WTC11 (cell line): ENCODE measurements around the gene TRMU. TPM values are rescaled to one million over a fixed set of nuclear protein-coding genes. Genes with fewer than 3 reads are reported as not detected.

Experiments
- ATAC-seq: fragments of 200-7000 bp; cut with Tn5 transposase; 2 replicates; pipeline ENCODE4 v1.10.0; 2021; ENCODE audit warnings: mild to moderate bottlenecking, moderate library complexity
- CTCF ChIA-PET: fragments of 300-600 bp; sonication (Branson Sonifier 250); formaldehyde crosslinking; loops from one replicate; lab custom pipeline; 2021; ENCODE audit warnings: antibody characterized with exemption; lab: Charles Lee
- POLR2A ChIA-PET: fragments of 350-600 bp; sonication (Branson Sonifier 250); formaldehyde crosslinking; loops from one replicate; lab custom pipeline; 2021; ENCODE audit warnings: antibody characterized with exemption; lab: Charles Lee
- DNase-seq: peaks from one replicate; pipeline ENCODE4 v3.0.0; 2021; ENCODE audit warnings: low spot score
- H3K27ac Mint-ChIP-seq: 2 replicates; pipeline ENCODE4 v1.8.0; 2021; ENCODE audit warnings: mixed read lengths
- H3K27me3 Mint-ChIP-seq: 2 replicates; pipeline ENCODE4 v1.8.0; 2021; ENCODE audit warnings: low read depth, mild to moderate bottlenecking, moderate library complexity, mixed read lengths
- H3K36me3 Mint-ChIP-seq: 2 replicates; pipeline ENCODE4 v1.8.0; 2021; ENCODE audit warnings: mixed read lengths
- H3K4me1 Mint-ChIP-seq: 2 replicates; pipeline ENCODE4 v1.8.0; 2022; ENCODE audit warnings: mixed read lengths
- H3K4me3 Mint-ChIP-seq: 2 replicates; pipeline ENCODE4 v1.8.0; 2021; ENCODE audit warnings: mild to moderate bottlenecking, moderate library complexity, mixed read lengths
- H3K9me3 Mint-ChIP-seq: 2 replicates; pipeline ENCODE4 v1.8.0; 2021; ENCODE audit warnings: mixed read lengths
- ATF1 ChIP-seq: sonication (generic); formaldehyde crosslinking; IDR thresholded peaks from 2 replicates; pipeline ENCODE4 v1.8.1; 2023; ENCODE audit warnings: mild to moderate bottlenecking, moderate library complexity, missing genetic modification reagents
- CREM ChIP-seq: sonication (generic); formaldehyde crosslinking; IDR thresholded peaks from 2 replicates; pipeline ENCODE4 v1.8.1; 2022; ENCODE audit warnings: mild to moderate bottlenecking, missing genetic modification reagents, moderate library complexity
- ERG ChIP-seq: fragments of 250-450 bp; sonication (Bioruptor Pico); IDR thresholded peaks from 2 replicates; pipeline ENCODE4 v1.8.0; 2021; ENCODE audit warnings: mild to moderate bottlenecking
- FOXP1 ChIP-seq: sonication (generic); formaldehyde crosslinking; IDR thresholded peaks from 2 replicates; pipeline ENCODE4 v1.8.0; 2022; ENCODE audit warnings: missing genetic modification reagents, mild to moderate bottlenecking, moderate library complexity, borderline replicate concordance
- FOXP4 ChIP-seq: sonication (generic); formaldehyde crosslinking; IDR thresholded peaks from 2 replicates; pipeline ENCODE4 v1.8.0; 2022; ENCODE audit warnings: mild to moderate bottlenecking, missing genetic modification reagents
- MAX ChIP-seq: sonication (generic); formaldehyde crosslinking; IDR thresholded peaks from 2 replicates; pipeline ENCODE4 v1.8.0; 2022; ENCODE audit warnings: mild to moderate bottlenecking, missing genetic modification reagents
- NFYB ChIP-seq: sonication (generic); formaldehyde crosslinking; conservative IDR thresholded peaks from 2 replicates; pipeline ENCODE4 v1.8.0; 2022; ENCODE audit warnings: low read depth, missing genetic modification reagents
- SP1 ChIP-seq: sonication (generic); formaldehyde crosslinking; conservative IDR thresholded peaks from 2 replicates; pipeline ENCODE4 v1.8.1; 2022; ENCODE audit warnings: missing genetic modification reagents
- TCF7 ChIP-seq: sonication (generic); formaldehyde crosslinking; IDR thresholded peaks from 2 replicates; pipeline ENCODE4 v1.8.0; 2022; ENCODE audit warnings: mild to moderate bottlenecking, low read depth, missing genetic modification reagents, moderate library complexity
- TEAD4 ChIP-seq: sonication (generic); formaldehyde crosslinking; IDR thresholded peaks from 2 replicates; pipeline ENCODE4 v1.8.0; 2022; ENCODE audit warnings: mild to moderate bottlenecking, missing genetic modification reagents
- ZBTB43 ChIP-seq: sonication (generic); formaldehyde crosslinking; IDR thresholded peaks from 2 replicates; pipeline ENCODE4 v1.8.1; 2023; ENCODE audit warnings: mild to moderate bottlenecking, missing genetic modification reagents
- ZNF263 ChIP-seq: sonication (generic); formaldehyde crosslinking; IDR thresholded peaks from 2 replicates; pipeline ENCODE4 v1.8.1; 2022; ENCODE audit warnings: low read depth, mild to moderate bottlenecking, moderate library complexity, missing genetic modification reagents
- ZNF317 ChIP-seq: sonication (generic); formaldehyde crosslinking; IDR thresholded peaks from 2 replicates; pipeline ENCODE4 v1.8.1; 2023; ENCODE audit warnings: low read depth, mild to moderate bottlenecking, moderate library complexity, missing genetic modification reagents, borderline replicate concordance
- total RNA-seq: library from RNA; stranded (reverse); gene quantifications from 3 replicates; pipeline ENCODE4 v1.2.3, GENCODE V29; 2021
- TF ChIP-seq, protein P1 (sequence below): fragments of 200-600 bp; IDR thresholded peaks from 2 replicates; pipeline ENCODE4 v1.8.0; 2022; ENCODE audit warnings: antibody characterized with exemption
- TF ChIP-seq, protein P2 (sequence below): sonication (generic); formaldehyde crosslinking; IDR thresholded peaks from 2 replicates; pipeline ENCODE4 v1.8.0; 2023; ENCODE audit warnings: missing genetic modification reagents, mild to moderate bottlenecking, borderline replicate concordance

The TRMU gene
- total RNA-seq, 1 experiment from 2014 or later, result 103 TPM

GRCh38 chr22:46367707-46368191 lies 32.2 kb downstream of the TRMU start (continued):
- TF ChIP-seq, protein P1, sequence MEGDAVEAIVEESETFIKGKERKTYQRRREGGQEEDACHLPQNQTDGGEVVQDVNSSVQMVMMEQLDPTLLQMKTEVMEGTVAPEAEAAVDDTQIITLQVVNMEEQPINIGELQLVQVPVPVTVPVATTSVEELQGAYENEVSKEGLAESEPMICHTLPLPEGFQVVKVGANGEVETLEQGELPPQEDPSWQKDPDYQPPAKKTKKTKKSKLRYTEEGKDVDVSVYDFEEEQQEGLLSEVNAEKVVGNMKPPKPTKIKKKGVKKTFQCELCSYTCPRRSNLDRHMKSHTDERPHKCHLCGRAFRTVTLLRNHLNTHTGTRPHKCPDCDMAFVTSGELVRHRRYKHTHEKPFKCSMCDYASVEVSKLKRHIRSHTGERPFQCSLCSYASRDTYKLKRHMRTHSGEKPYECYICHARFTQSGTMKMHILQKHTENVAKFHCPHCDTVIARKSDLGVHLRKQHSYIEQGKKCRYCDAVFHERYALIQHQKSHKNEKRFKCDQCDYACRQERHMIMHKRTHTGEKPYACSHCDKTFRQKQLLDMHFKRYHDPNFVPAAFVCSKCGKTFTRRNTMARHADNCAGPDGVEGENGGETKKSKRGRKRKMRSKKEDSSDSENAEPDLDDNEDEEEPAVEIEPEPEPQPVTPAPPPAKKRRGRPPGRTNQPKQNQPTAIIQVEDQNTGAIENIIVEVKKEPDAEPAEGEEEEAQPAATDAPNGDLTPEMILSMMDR, result peak; percentile 85
- TF ChIP-seq TCF7 (CRISPR knock-in tag), result no peak
- TF ChIP-seq ZNF317 (CRISPR knock-in tag), result no peak
- 0 out of 2 replicates have a peak, but pooled peaks have one; percentile 38 for TF ChIP-seq TEAD4 (CRISPR knock-in tag)
- no peak for TF ChIP-seq ZNF263
- peak; percentile 54; the same call in 1 of the 2 replicates for TF ChIP-seq MAX (CRISPR knock-in tag)
- 0 out of 2 replicates have a peak, but pooled peaks have one; percentile 32 for TF ChIP-seq SP1 (CRISPR knock-in tag)
- TF ChIP-seq, protein P2, sequence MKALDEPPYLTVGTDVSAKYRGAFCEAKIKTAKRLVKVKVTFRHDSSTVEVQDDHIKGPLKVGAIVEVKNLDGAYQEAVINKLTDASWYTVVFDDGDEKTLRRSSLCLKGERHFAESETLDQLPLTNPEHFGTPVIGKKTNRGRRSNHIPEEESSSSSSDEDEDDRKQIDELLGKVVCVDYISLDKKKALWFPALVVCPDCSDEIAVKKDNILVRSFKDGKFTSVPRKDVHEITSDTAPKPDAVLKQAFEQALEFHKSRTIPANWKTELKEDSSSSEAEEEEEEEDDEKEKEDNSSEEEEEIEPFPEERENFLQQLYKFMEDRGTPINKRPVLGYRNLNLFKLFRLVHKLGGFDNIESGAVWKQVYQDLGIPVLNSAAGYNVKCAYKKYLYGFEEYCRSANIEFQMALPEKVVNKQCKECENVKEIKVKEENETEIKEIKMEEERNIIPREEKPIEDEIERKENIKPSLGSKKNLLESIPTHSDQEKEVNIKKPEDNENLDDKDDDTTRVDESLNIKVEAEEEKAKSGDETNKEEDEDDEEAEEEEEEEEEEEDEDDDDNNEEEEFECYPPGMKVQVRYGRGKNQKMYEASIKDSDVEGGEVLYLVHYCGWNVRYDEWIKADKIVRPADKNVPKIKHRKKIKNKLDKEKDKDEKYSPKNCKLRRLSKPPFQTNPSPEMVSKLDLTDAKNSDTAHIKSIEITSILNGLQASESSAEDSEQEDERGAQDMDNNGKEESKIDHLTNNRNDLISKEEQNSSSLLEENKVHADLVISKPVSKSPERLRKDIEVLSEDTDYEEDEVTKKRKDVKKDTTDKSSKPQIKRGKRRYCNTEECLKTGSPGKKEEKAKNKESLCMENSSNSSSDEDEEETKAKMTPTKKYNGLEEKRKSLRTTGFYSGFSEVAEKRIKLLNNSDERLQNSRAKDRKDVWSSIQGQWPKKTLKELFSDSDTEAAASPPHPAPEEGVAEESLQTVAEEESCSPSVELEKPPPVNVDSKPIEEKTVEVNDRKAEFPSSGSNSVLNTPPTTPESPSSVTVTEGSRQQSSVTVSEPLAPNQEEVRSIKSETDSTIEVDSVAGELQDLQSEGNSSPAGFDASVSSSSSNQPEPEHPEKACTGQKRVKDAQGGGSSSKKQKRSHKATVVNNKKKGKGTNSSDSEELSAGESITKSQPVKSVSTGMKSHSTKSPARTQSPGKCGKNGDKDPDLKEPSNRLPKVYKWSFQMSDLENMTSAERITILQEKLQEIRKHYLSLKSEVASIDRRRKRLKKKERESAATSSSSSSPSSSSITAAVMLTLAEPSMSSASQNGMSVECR (CRISPR knock-in tag), result no peak
- TF ChIP-seq ZBTB43, result peak; percentile 41; the same call in 1 of the 2 replicates
- TF ChIP-seq NFYB (CRISPR knock-in tag), result no peak
- TF ChIP-seq ERG (CRISPR knock-in tag), result no peak
- TF ChIP-seq CREM (CRISPR knock-in tag), result no peak
- no peak for TF ChIP-seq ATF1 (CRISPR knock-in tag)

DNA sequence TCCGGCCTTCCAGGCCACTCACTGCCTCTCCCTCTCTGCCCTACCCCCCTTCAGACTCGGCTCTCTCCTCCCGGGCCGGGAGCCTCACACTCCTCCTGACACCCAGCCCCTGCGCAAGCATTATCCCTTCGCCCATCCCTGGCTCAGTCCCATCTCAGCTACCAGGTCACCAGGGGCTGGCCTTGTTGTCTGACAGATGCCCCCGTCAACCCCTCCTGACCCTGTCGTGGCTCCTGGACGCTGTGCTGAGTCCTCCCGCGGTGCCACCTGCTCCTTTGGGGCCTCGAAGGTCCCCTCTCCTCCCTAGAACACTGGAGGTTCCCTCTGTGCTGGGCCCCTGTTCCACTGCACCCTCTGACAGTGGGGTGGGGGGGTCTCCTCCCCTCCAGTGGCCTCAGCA lies 32.9 kb downstream of the TRMU start:
- no peak for ATAC-seq
- no peaks in the 10 kb centered on the region for H3K27me3 Mint-ChIP-seq

More for the DNA sequence above, 32.9 kb downstream of the TRMU start:
- ChIA-PET CTCF (interaction anchor here (0.8 to 4.4 kb wide), 56 partner anchors 10 to 434 kb away, joined by 3 to 156 read pairs (median 8); partner anchors contain the start of genes CELSR1, GTSE1, TBC1D22A and TRMU), POLR2A (interaction anchor here (0.6 to 1.4 kb wide), 2 partner anchors 13 to 785 kb away, joined by 3 to 4 read pairs; no protein-coding TSS in a partner anchor)
- TF ChIP-seq FOXP1 (no peak), FOXP4 (CRISPR knock-in tag) (0 out of 2 replicates have a peak, but pooled peaks have one; percentile 38)
- H3K27ac Mint-ChIP-seq, result no peak overlapping the region
- no peaks in the 10 kb centered on the region for H3K36me3 Mint-ChIP-seq
- H3K9me3 Mint-ChIP-seq, result no peaks in the 10 kb centered on the region
- no peak for DNase-seq
- no peak overlapping the region for H3K4me3 Mint-ChIP-seq
- peaks cover 6% of the 10 kb centered on the region; the same call in 1 of the 2 replicates for H3K4me1 Mint-ChIP-seq
